Cerebellar cortex (tissue), 1 donor: ENCODE results near the gene HS1BP3.

Source experiments
- DNase-seq: peaks from one replicate; pipeline ENCODE4 v3.0.0-alpha.2; 2015; ENCODE audit warnings: low spot score

Gene HS1BP3

GRCh38 chr2:20674974-20675679 lies 24.2 kb upstream of the HS1BP3 start:
- DNase-seq: no peak

- no peak for DNase-seq
Measured at GRCh38 chr2:20674309-20674965, 23.5 kb upstream of the HS1BP3 start.

- DNase-seq: no peak
Measured at GRCh38 chr2:20673686-20674308, 22.9 kb upstream of the HS1BP3 start.

- DNase-seq: no peak
Measured at GRCh38 chr2:20672201-20672951, 21.5 kb upstream of the HS1BP3 start.

GRCh38 chr2:20671736-20672080 lies 20.8 kb upstream of the HS1BP3 start:
- no peak for DNase-seq

- DNase-seq: no peak
Measured at GRCh38 chr2:20671036-20671735, 20.3 kb upstream of the HS1BP3 start.

GRCh38 chr2:20670315-20671035 lies 19.6 kb upstream of the HS1BP3 start:
- no peak for DNase-seq

GRCh38 chr2:20669562-20670314 lies 18.8 kb upstream of the HS1BP3 start:
- DNase-seq: no peak

GRCh38 chr2:20668871-20669475 lies 18.1 kb upstream of the HS1BP3 start:
- no peak for DNase-seq

GRCh38 chr2:20668451-20668850 lies 17.6 kb upstream of the HS1BP3 start:
- no peak for DNase-seq

GRCh38 chr2:20667531-20668401 lies 16.9 kb upstream of the HS1BP3 start:
- no peak for DNase-seq

GRCh38 chr2:20667151-20667530 lies 16.2 kb upstream of the HS1BP3 start:
- DNase-seq: no peak

GRCh38 chr2:20666304-20667150 lies 15.6 kb upstream of the HS1BP3 start, which contains the start of gene GDF7:
TSS of gene GDF7 (plus strand) at chr2:20667144. CDS start at chr2:20667240, 96 bp downstream.
- DNase-seq: no peak

- DNase-seq: no peak
Measured at GRCh38 chr2:20666005-20666303, 15.1 kb upstream of the HS1BP3 start.

- DNase-seq: no peak
Measured at GRCh38 chr2:20665243-20666004, 14.5 kb upstream of the HS1BP3 start.

GRCh38 chr2:20664431-20665242 lies 13.7 kb upstream of the HS1BP3 start:
- no peak for DNase-seq

- DNase-seq: no peak
Measured at GRCh38 chr2:20664071-20664390, 13.1 kb upstream of the HS1BP3 start.
